GM12891 (cell line): ENCODE data around the gene SLC22A1.
"Not testable (repeated sequence)": the region's sequence is repeated elsewhere in the genome, so short reads cannot be mapped to it uniquely, and the experiment has no call there.

Source experiments
- DNase-seq: peaks from one replicate; pipeline ENCODE4 v3.0.0; 2011; ENCODE audit warnings: low spot score; ENCODE audit not compliant: insufficient read length
- FAIRE-seq: peaks from 2 replicates; lab custom pipeline; 2011; peaks lifted over from hg19 to GRCh38; lab: Jason Lieb, UNC
- PAX5 ChIP-seq: IDR thresholded peaks from 2 replicates; pipeline ENCODE4 v1.6.1; 2011; ENCODE audit warnings: low read length, moderate library complexity, mild to moderate bottlenecking; ENCODE audit not compliant: insufficient read depth, severe bottlenecking
- POLR2A ChIP-seq: IDR thresholded peaks from 2 replicates; pipeline ENCODE4 v1.6.1; 2011; ENCODE audit warnings: low read depth, low read length, control low read depth
- POLR2AphosphoS5 ChIP-seq: IDR thresholded peaks from 2 replicates; pipeline ENCODE4 v1.6.1; 2011; ENCODE audit warnings: low read depth, low read length, control low read depth
- POU2F2 ChIP-seq: IDR thresholded peaks from 2 replicates; pipeline ENCODE4 v1.6.1; 2011; ENCODE audit warnings: low read depth, mild to moderate bottlenecking, control low read depth, low read length, moderate library complexity
- SPI1 ChIP-seq: IDR thresholded peaks from 2 replicates; pipeline ENCODE4 v1.6.1; 2011; ENCODE audit warnings: low read depth, low read length, control low read depth
- TAF1 ChIP-seq: IDR thresholded peaks from 2 replicates; pipeline ENCODE4 v1.6.1; 2011; ENCODE audit warnings: low read depth, low read length, control low read depth

The SLC22A1 gene

DNA sequence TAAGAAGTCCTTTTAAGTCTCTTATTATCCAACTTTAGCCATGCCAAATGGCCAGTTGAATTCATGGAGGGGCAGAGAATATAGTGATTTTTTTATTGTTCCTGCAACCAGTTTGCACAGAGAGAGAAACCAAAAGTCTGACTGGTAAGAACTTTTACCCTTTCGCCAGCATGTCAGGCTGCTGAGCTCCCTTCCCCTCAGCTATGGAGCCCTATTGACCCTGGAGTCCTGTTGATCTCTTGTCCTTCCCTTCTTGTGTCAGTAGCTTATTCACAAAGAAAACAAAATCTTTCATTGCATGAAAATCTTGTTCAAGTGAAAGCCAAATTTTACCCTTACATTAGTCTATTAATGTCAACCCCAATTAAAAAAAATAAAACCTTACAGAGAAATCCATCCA, 1.5 kb upstream of the SLC22A1 start:
- FAIRE-seq (no peak), DNase-seq (no peak)
- TF ChIP-seq PAX5, result no peak
- no peak for TF ChIP-seq POLR2A
- no peak for TF ChIP-seq SPI1
- no peak for TF ChIP-seq POLR2AphosphoS5
- TF ChIP-seq POU2F2, result no peak
- TF ChIP-seq TAF1, result no peak

DNA sequence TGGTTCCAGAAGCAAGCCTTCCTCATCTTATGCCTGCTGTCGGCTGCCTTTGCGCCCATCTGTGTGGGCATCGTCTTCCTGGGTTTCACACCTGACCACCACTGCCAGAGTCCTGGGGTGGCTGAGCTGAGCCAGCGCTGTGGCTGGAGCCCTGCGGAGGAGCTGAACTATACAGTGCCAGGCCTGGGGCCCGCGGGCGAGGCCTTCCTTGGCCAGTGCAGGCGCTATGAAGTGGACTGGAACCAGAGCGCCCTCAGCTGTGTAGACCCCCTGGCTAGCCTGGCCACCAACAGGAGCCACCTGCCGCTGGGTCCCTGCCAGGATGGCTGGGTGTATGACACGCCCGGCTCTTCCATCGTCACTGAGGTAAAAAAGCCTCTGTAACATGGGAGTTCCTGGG, 366 bp downstream of the SLC22A1 start:
- TF ChIP-seq PAX5 (no peak), POLR2A (no peak), POU2F2 (no peak), POLR2AphosphoS5 (no peak), SPI1 (no peak), TAF1 (no peak)
- DNase-seq (no peak), FAIRE-seq (no peak)

DNA sequence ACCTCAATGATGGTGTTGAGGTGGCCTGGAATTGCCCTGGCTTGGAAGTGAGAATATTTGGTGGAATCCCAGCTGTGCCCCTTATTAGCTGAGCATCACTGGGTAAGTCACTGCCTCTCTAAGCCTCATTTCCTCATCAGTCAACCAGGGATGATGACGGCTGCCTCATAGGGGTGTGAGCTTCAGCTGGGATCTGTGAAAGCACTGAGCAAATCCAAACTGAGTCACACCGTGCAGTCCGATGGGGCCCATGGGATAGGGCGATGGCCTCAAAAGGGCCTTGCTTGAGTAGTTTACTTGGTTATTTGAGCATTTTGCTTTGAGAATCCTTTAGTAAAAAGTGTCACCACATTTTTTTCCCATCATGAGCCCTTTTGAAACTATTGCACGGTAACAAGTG, 1.1 kb downstream of the SLC22A1 start:
- DNase-seq, result no peak
- TF ChIP-seq SPI1 (no peak), POLR2AphosphoS5 (no peak), POLR2A (no peak), POU2F2 (no peak), TAF1 (no peak), PAX5 (no peak)
- no peak for FAIRE-seq

DNA sequence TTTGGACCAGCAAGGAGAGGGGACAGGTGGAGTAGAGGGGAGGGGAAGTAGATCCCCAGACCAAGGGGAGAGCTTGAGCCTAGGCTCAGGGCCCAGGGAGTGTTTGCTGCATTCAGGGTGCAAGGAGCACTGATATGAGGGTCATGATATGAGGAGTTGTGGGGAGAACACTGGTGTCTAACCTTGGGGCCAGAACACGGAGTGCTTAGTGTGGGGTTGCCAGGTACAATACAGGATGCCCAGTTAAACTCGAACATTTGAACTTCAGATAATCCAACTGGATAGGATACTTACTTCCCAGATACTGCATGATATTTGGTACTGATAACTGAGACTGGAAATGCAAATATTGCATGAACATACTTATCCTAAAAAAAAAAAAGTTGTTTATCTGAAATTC, 2.4 kb downstream of the SLC22A1 start:
- FAIRE-seq (no peak), DNase-seq (no peak)
- TF ChIP-seq POU2F2 (no peak), PAX5 (no peak), POLR2AphosphoS5 (no peak), SPI1 (no peak), TAF1 (no peak), POLR2A (no peak)

DNA sequence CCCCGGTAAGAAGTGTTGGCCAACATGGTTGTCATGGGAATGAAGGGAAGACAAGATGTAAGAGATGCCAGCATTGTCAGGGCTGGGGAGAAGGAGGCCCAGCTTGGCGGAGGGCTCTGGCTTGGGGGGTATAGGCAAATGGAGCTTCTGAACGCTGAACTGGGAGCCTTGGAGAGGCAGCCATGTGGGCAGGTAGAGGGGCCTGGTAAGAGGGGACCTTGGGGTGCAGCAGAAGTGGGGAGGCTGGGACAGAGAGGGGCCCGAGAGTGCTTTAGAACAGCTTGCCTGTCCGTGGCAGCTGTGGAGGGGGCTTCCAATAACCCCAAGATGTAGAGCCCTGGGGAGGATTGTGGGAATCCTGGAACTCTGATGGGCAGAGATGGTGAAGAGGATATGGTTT, 3.0 kb downstream of the SLC22A1 start:
- no peak for FAIRE-seq
- no peak for DNase-seq
- no peak for TF ChIP-seq TAF1
- no peak for TF ChIP-seq SPI1
- no peak for TF ChIP-seq POLR2A
- no peak for TF ChIP-seq POLR2AphosphoS5
- TF ChIP-seq POU2F2, result no peak
- no peak for TF ChIP-seq PAX5

DNA sequence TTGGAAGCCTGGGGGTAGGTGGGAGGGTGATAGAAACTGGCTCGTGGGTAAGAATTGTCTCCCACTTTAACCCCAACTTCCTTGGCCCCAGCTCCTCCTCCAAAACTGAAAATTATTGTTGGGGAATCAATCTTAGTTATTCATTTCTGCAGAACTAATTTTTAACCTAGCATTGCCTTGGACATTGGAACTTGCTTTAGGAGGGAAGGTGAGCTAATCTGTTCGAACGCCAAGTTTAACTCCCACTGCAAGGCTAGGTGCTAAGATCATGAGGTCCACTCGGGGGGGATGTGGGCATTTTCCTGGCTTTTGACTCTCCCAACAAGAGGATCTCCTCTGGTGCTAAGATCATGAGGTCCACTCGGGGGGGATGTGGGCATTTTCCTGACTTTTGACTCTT, 3.5 kb downstream of the SLC22A1 start:
- FAIRE-seq, DNase-seq: not testable (repeated sequence)

DNA sequence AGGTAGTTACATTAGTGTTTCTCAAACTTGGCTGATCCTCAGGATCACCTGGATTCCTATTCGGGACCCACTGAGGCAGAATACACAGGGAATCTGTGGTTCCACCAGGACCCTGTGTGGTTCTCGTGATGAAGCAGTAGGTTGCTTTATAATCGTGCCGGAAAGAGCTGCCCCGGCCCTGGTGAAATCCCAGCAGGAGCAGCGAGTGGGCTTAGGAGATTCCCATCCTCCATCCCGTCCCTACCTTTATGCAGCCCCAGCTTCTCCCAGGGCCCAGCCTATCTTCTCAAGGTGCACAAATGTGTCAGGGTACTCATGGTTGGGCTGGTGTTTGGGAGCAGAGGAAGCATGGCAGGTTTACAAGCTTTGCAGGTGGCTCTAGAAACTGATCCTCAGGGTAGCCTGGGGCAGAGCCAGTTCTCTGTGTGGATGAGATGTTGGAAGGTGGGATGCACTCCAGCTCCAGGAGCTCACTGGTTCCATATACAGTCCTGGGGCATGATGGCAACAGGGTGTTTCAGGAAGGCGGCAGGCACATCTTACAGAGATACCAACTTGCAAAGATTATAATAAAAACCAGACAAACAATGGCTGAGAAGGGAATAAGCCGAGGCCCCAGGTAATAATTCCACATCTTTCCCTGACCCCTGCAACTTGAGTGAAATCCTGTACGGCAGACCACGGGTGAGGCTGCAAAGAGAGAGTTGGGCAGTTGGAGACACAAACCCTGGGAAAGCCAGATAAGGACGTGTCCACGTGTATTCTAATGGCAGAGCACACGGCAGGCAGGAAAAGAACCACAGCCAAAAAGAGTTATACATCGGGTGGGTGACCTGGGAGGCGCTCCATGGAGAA, 5.9 kb downstream of the SLC22A1 start:
- DNase-seq (no peak), FAIRE-seq (no peak)
- TF ChIP-seq POU2F2 (no peak), PAX5 (no peak)

DNA sequence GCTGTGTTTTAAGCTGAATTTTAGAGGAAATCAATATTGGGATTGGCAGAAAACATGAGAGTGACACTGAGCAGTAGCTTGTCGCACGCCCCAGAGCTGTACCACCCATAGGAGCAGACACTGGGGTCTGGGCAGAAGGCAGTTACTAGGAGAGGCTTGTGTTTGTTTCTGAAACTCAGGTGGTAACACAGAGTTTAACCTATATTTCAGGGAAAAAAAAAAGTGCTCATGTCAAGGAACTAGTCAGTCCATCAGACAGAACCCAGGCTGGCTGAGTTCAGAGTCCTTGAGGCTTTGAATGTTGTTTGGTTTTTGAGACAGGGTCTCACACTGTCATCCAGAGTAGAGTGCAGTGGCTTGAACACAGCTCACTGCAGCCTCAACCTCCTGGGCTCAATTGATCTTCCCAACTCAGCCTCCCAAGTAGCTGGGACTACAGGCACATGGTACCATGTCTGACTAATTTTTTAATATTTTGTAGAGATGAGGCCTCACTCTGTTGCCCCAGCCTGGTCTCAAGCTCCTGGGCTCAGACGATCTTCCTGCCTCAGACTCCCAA, 6.6 kb downstream of the SLC22A1 start:
- DNase-seq, result no peak
- no peak for FAIRE-seq
- TF ChIP-seq SPI1, result no peak
- no peak for TF ChIP-seq PAX5
- no peak for TF ChIP-seq POU2F2
- TF ChIP-seq POLR2A, result no peak
- no peak for TF ChIP-seq TAF1
- TF ChIP-seq POLR2AphosphoS5, result no peak

DNA sequence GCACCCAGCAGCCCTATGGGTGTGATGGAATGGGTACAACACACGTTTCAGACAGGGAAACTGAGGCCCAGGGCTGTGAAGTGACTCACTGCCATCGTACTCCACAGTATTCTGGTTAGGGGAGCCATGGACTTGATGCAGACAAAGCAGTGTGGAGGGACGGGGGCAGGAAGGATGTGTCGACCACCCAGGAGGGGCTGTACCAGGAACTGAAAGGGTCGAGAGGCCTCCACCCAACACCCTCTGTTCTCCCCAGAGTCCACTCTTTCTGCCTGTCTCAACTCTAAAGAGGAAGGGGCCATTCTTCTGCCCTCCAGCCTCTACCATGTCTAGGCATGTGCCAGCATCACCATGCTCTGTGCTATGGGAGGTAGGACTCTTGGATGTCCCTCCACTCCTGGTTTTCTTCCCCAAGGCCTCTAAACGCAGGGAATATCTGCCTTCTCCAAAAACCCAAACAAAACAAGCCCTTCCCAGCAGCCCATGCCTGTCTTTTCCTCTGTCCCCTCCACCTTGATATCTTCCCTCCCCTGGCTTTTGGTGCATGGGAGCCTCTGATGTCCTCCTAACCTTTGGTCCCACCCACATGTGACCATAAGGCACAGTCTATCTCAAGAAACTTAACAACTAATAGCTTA, 7.4 kb downstream of the SLC22A1 start:
- DNase-seq (no peak), FAIRE-seq (no peak)
- TF ChIP-seq SPI1 (no peak), POU2F2 (no peak), TAF1 (no peak), POLR2AphosphoS5 (no peak), POLR2A (no peak), PAX5 (no peak)

DNA sequence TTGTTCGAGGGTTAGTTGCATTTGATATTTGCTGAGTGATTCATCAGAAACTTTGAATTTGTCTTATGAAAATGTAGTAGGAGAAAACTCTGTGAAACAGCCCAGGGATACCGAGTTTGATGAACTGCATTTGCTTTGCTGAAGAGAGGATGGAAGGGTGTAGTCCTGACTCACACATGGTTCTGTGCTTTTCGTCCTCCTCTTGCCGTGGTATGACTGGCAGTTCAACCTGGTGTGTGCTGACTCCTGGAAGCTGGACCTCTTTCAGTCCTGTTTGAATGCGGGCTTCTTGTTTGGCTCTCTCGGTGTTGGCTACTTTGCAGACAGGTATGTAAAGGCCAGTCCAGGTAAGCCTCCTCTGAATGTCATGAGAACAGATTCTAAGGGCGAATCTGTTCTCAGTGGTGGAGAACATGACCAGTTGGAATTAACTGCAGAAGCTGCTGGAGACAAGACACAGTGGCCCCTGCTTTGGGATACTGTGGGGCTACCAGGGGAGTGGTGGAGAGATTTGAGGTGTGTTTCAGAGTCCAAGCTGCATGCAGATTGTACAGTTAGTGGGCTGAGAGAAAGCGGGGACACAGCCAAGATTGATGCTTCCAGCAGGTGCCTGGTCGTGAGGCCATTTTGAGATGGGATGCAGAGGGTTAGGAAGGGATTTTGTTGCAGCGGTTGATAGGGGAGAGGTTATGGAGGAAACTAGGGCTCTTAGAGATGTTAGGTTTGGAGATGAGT, 8.4 kb downstream of the SLC22A1 start:
- TF ChIP-seq TAF1, result no peak
- TF ChIP-seq POU2F2, result no peak
- no peak for TF ChIP-seq POLR2A
- no peak for TF ChIP-seq SPI1
- TF ChIP-seq POLR2AphosphoS5, result no peak
- TF ChIP-seq PAX5, result no peak
- no peak for DNase-seq
- no peak for FAIRE-seq
